GM12891 (cell line): Measurements from ENCODE around the gene TRUB1.

Experiments used
- POLR2A ChIP-seq: IDR thresholded peaks from 2 replicates; pipeline ENCODE4 v1.6.1; 2011; ENCODE audit warnings: low read depth, low read length, control low read depth
- POLR2AphosphoS5 ChIP-seq: IDR thresholded peaks from 2 replicates; pipeline ENCODE4 v1.6.1; 2011; ENCODE audit warnings: low read depth, low read length, control low read depth
- POU2F2 ChIP-seq: IDR thresholded peaks from 2 replicates; pipeline ENCODE4 v1.6.1; 2011; ENCODE audit warnings: low read depth, mild to moderate bottlenecking, control low read depth, low read length, moderate library complexity
- SPI1 ChIP-seq: IDR thresholded peaks from 2 replicates; pipeline ENCODE4 v1.6.1; 2011; ENCODE audit warnings: low read depth, low read length, control low read depth

- TF ChIP-seq POLR2A (no peak), POLR2AphosphoS5 (no peak), POU2F2 (no peak), SPI1 (no peak)
These were observed 6.8 kb upstream of the TRUB1 start for GRCh38 chr10:114931072-114931679.
